ENCODE measurements around the gene KRT26.
"Not testable (repeated sequence)": the region's sequence is repeated elsewhere in the genome, so short reads cannot be mapped to it uniquely, and the experiment has no call there.

The KRT26 gene

DNA sequence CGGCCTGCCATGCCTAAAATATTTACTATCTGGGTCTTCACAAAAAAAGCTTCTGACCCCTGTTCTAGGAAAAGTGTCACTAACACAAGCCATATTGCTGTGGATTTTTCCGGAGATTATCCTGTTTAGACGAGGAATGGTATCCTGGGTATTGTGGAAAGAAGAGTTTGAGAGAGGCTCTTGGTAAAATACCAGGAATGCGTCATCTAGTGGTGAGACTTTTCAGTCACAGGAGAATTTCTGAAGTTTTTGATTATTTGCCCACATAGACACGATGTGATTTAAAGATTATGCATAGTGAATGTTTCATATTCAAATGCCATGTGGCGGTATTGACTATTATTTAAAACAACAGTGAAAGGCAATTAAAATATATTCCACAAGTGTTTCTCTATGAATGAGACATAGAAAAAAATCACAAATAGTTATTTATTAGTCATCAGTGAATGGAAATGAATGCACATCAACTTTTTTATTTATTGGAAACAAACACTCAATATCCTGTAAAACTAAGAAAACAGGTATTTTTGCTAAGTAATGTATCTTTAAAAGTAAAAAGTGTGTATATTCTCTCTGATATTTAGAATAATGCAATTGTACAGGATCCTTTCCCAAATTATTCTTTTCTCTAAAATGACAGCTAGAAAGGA is 19.9 kb upstream of the KRT26 start:
- DNase-seq, result no peak

DNA sequence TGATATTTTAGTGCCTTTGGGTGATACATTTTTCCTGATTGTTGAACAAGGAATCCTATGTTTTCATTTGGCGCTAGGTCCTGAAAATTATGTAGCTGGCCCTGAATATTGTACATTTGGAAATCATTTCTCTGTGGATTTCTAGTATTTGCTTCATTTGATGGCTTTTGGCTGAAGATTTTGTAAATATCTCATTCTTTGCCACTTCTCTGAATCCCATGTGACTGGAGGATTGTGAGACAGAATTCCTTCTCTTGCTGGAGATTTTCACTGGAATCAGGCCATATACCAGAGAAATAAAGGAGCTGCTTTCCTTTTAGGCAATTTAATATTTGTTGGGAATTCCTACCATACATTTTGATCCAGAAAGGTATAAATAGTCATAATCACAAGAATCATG is 19.1 kb upstream of the KRT26 start:
- DNase-seq, result no peak

- DNase-seq, result no peak
These were observed 10.4 kb upstream of the KRT26 start, which contains the start of gene KRT27 for GRCh38 chr17:40782450-40782849. Gene KRT27 (minus strand): TSS chr17:40782550. CDS start chr17:40782493, 57 bp downstream.

DNA sequence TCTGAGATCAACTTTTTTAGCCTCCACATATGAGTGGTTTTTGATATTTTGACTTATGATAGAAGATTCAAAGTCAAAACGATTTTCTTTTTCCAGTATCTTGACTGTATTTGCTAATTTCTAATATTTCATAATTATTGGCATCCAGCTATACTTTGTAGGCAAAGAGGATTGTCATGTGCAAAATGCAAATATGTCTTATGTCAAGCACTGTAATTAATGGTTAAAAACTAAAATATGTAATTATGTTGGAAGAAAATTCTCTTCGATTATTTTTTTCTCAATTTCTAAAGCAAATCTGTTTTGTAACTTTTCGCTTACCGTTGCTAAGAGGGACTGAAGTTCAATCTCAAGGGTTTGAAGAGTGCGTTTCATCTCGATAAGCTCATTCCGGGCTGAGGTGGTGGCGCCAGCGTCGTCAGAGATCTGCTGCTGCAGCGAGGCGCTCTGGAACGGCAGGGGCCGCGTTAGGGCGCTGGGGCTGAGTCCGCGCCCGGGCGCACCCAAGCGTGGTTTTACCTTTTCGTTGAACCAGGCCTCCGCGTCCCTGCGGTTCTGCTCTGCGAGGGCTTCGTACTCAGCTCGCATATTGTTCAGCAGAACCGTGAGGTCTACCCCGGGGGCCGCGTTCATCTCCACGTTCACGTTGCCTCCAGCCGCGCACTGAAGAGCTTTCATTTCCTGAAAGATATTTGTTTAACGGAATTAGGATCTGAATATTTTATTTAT is 7.3 kb upstream of the KRT26 start:
- DNase-seq, result no peak

DNA sequence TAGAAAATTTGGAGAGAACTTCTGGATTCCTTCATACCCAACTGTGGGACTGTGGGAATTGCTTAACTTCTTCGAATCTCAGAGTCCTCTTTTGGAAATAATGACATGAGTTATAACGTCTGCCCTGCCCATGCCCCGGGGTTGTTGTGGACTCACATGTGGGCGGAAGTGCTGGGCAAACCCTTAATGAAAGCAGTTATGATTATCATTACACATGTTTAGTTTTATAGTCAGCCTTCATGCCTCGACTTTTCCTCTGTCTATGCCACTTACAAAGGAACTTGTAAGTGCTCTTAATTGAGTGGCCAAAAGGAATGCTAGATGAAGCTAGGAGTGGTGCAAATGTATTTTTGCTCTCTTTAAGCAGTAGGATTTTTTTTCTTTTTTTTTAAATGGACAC is 6.5 kb upstream of the KRT26 start:
- DNase-seq, result no peak

DNA sequence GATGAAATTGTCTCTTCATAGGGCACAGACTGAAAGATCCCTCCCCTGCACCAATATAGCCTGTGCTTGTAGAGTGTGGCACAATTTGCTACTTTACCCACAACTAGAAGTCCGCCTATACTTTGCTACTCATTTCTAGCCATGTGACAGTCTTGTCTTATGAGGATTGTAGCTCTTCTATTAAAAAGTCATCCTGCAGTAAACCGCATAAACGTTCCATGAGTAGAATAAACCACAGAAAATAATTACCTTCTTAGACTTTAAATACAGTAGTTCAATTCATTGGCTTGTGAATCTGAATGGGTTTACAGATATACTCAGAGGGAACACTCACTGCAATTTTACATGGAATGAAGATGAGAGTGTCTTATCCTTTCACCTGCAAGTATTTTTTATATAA is 6.0 kb upstream of the KRT26 start:
- DNase-seq, result no peak

GRCh38 chr17:40777459-40777858 is 5.5 kb upstream of the KRT26 start:
- DNase-seq, result no peak

DNA sequence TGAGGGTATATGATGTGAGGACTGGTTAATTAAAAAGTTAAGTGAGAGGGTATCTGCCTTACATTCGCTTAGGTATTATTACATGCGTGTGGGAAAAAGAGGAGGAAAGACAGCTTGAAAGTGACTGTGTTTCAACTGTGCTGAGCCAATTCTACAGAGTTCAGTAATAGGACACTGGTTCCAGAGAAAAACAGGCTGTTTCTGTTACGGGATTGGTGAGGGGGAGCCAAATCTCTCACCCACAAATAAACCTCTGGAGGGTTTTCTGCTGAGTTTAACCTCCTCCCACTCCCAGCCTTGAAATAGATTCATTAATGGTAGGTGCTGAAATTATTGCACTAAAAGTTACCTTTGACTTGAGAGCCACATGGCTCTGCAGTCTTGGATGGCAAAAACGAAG is 3.9 kb upstream of the KRT26 start:
- DNase-seq, result no peak

DNA sequence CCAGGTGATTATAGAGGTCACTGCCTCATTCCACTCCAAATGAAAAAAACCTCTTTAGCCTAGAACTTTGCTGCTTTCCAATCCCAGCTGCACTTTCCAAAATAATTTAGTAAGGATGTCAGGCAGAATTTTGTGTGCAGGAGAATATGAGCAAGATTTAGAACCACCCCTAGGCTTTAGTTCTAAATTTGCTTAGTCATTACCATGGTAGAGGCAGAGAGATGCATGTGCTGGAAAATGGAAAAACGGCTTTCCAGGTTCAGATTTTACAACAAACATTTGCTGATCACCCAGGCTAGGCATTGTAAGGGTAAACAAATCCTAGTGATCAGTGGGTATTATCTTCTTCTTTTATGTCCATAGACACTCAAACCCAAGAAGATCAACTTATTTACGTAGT is 6.3 kb downstream of the KRT26 start:
- DNase-seq, result no peak

DNA sequence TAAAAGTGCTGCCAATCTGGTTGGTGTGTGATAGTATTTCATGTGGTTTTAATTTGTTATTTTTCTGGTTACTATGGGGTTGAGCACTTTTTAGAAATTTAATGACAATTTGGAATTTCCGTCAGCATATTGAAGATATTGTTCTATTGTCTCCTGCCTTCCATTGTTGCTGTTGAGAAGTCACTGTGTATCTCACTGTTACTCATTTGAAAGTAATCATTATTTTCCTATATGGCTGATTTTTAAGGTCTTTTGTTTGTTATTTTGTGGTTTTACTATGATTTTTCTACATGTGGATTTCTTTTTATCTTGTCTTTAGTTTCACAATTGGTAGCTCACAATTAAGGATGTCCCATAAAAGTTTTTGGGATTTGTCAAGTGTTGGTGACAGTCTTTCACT is 8.2 kb downstream of the KRT26 start:
- no peak for DNase-seq

DNA sequence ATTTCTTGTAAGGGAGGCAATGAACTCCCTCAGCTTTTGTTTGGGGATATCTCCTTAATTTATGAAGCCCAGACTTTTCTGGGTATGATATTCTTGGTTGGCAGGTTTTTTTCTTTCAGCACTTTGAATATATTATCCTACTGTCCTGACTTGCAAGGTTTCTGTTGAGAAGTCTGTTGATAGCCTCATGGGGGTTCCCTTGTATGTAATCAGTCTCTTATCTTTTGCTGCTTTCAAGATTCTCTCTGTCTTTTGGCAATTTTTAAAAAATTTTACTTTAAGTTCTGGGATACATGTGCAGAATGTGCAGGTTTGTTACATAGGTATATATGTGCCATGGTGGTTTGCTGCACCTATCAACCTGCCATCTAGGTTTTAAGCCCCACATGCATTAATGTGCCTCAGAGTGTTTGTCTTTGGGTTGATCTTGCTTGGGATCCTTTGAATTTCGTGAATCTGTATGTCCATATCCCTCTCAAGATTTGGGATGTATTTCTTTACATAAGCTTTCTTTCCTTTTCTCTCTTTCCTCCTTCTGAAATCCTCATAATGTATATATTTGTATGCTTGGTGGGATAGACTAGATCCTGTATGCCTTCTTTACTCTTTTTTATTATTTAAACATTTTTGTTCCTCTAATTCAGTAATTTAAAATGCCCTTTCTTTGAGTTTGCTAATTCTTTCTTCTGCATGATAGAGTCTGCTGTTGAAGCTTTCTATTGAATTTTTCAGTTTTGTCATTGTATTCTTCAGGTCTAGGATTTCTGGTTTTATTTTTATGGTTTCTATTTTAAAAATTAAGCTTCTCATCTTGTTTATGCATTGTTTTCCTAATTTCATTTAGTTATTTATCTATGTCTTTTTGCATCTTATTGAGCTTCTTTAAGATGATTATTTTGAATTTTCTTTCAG is 11.6 kb downstream of the KRT26 start:
- DNase-seq, result no peak

DNA sequence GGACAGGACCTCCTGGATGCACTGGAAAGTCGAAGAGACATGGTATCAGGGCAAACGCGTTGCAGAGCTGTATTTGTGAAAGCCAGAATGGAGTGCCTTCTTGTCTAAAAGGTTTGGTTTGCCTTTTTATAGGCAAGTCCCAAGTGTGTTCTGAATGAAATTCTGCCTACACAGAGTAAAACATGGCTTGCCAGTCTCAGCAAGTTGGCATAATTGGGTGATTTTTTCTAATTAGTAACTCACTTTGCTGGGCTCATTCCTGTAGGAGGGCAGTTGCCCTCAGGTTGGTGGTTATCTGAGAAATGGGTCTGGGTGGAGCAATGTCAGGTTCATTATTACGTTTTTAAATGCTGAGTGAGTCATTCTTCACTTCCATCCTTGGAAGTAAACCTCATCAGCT is 16.8 kb downstream of the KRT26 start, which contains the start of gene KRT25:
TSS of gene KRT25 (minus strand) at position 101 of the 400 bp plus-strand sequence. CDS start at position 41, 60 bp downstream.
- no peak for DNase-seq

DNA sequence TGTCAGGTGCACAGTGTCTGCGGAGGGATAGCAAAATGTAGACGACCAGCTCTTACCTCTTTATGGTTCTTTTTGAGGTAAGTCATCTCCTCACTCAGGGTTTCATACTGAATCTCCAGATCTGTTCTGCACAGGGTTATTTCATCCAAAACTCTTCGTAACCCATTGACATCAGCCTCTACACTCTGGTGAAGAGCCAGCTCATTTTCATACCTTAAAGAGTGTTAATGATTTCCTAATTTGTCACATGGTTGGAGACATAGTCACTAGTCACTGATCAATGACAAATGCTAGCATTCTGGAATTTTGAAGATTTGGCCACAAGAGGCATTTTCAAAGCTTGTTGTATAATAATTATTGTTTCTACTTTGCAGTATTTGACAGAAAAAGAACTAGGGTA is 18.2 kb downstream of the KRT26 start:
- DNase-seq, result no peak

- no peak for DNase-seq
These were observed 20.9 kb downstream of the KRT26 start for GRCh38 chr17:40751065-40751464.

DNA sequence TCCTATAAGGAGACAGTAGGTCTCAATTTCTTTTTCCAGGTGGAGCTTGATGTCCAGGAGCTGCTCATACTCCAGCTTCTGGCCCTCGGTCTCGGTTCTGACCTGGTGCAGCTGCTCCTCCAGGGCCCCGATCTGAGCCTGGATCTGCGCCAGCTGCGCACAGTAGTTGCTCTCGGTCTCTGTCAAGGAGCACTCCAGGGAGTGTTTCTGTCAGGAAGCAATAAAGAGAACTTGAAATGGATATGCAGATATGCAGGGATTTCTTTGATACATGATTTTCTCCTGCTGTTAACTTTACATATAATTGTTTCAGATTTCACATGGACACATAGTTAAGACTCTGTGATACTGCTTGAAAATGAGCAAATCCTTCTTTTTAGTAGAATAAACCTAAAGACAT is 21.6 kb downstream of the KRT26 start:
- no peak for DNase-seq

GRCh38 chr17:40748666-40749065 is 23.3 kb downstream of the KRT26 start:
- not testable (repeated sequence) for DNase-seq

DNA sequence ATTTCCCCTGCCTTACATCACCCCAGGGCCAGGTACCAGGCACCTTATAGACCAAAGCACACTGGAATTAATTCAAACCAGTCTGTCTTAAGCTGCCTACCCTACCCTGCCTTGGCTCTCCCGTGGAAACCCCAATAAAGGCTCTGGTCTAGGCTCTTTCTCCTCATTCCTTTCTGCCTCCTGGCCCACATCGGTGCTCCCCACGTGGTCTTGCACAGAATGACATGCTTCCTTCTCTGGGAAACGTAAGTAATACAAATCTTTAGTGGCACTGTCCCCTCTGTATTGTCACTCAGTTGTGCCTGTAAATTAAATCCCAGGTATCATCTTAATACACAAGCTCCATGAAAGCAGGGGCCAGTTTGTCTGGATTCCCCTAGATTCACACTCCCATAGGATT is 33.4 kb downstream of the KRT26 start:
- DNase-seq, result no peak

- no peak for DNase-seq
These were observed 37.0 kb downstream of the KRT26 start for GRCh38 chr17:40735016-40735415.

GRCh38 chr17:40734018-40734417 is 38.0 kb downstream of the KRT26 start:
- no peak for DNase-seq

- no peak for DNase-seq
These were observed 41.0 kb downstream of the KRT26 start for GRCh38 chr17:40730970-40731369.

DNA sequence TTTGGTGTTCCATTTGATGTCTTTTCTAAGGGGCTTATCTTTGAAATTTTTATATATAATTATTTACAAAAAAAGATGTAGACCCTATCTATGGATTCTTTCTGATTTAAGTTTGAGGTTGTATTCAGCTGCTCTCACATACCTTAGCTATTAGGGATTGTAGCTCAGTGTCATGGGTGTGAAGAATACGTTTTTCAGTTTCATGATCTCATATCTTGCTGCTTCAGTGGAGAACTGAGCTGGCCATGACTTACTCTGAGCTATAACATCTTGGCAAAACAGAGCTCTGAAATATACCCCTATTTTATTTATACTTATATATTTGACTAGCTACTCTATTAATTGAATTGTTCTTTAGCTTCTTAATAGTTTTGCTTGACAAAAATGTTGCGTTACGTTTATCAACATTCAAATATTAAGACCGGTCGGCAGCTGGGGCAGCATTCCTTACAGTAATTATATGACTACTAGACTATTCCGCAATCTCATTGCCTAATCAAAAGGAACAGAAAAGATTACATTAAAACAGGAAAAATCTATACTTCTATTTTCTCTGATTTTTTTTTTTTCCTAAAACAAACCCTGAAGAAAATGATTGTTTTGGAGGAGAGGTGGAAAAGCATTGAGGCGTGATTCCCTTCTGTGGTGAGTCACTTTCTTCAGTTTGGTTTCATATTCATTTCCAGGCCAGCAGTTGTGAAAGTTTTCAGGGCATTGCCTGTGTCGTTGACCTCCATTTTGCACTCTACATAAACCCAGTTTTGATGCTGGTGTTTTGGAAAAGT is 44.4 kb downstream of the KRT26 start:
- DNase-seq, result no peak

GRCh38 chr17:40726919-40727318 is 45.1 kb downstream of the KRT26 start:
- DNase-seq, result no peak

- no peak for DNase-seq
These were observed 47.3 kb downstream of the KRT26 start for GRCh38 chr17:40724656-40725055.

Measured in NCI-H1417 treated with DMSO at 0.1 percent for 48 hours (cell line).